Activated naive CD4-positive, alpha-beta T cell treated with anti-CD3 and anti-CD28 coated beads, Interleukin-2, amount 50 U/mL, for 16 hours (primary cell): ENCODE results near the gene GYG2.
"Not testable (repeated sequence)": the region's sequence is repeated elsewhere in the genome, so short reads cannot be mapped to it uniquely, and the experiment has no call there.

Source experiments
- DNase-seq: peaks from one replicate; pipeline ENCODE4 v3.0.0-alpha.2; 2020

The GYG2 gene

GRCh38 chrX:2828344-2828958, at the start of gene GYG2:
GYG2 (plus strand) TSS chrX:2828930; CDS start chrX:2830189, 1,259 bp downstream.
- no peak for DNase-seq

- not testable (repeated sequence) for DNase-seq
Observed at GRCh38 chrX:2780472-2781225, 48.1 kb upstream of the GYG2 start.

- no peak for DNase-seq
Observed at GRCh38 chrX:2781226-2781571, 47.5 kb upstream of the GYG2 start.

GRCh38 chrX:2781698-2782097, 47.0 kb upstream of the GYG2 start:
- no peak for DNase-seq

GRCh38 chrX:2782171-2782570, 46.6 kb upstream of the GYG2 start:
- DNase-seq, result no peak

- DNase-seq, result no peak
Observed at GRCh38 chrX:2782778-2783177, 46.0 kb upstream of the GYG2 start.

GRCh38 chrX:2784026-2784425, 44.7 kb upstream of the GYG2 start:
- no peak for DNase-seq

GRCh38 chrX:2785538-2785937, 43.2 kb upstream of the GYG2 start:
- DNase-seq, result no peak

GRCh38 chrX:2788980-2789379, 39.8 kb upstream of the GYG2 start:
- DNase-seq, result no peak

- DNase-seq, result no peak
Observed at GRCh38 chrX:2789569-2789968, 39.2 kb upstream of the GYG2 start.

- DNase-seq, result no peak
Observed at GRCh38 chrX:2793752-2794151, 35.0 kb upstream of the GYG2 start.

- no peak for DNase-seq
Observed at GRCh38 chrX:2794336-2794735, 34.4 kb upstream of the GYG2 start.

GRCh38 chrX:2796808-2797207, 31.9 kb upstream of the GYG2 start:
- not testable (repeated sequence) for DNase-seq

- no peak for DNase-seq
Observed at GRCh38 chrX:2799369-2799768, 29.4 kb upstream of the GYG2 start.

- not testable (repeated sequence) for DNase-seq
Observed at GRCh38 chrX:2799980-2800379, 28.8 kb upstream of the GYG2 start.

GRCh38 chrX:2801223-2801622, 27.5 kb upstream of the GYG2 start:
- DNase-seq, result no peak

- not testable (repeated sequence) for DNase-seq
Observed at GRCh38 chrX:2802376-2803090, 26.2 kb upstream of the GYG2 start.

GRCh38 chrX:2803486-2803885, 25.2 kb upstream of the GYG2 start:
- not testable (repeated sequence) for DNase-seq

GRCh38 chrX:2804106-2804843, 24.5 kb upstream of the GYG2 start:
- not testable (repeated sequence) for DNase-seq

GRCh38 chrX:2804858-2805257, 23.9 kb upstream of the GYG2 start:
- not testable (repeated sequence) for DNase-seq

GRCh38 chrX:2811271-2811670, 17.5 kb upstream of the GYG2 start:
- DNase-seq, result no peak

- peak; percentile 29 for DNase-seq
Observed at GRCh38 chrX:2812161-2812907, 16.4 kb upstream of the GYG2 start.

- DNase-seq, result no peak
Observed at GRCh38 chrX:2817036-2817435, 11.7 kb upstream of the GYG2 start.
